Activated CD4-positive, alpha-beta T cell treated with anti-CD3 and anti-CD28 coated beads, Interleukin-2, amount 10 ng/mL, durations not matched to agents 7 days and 5 days (primary cell): ENCODE measurements around the gene REPIN1. TPM values are rescaled to one million over a fixed set of nuclear protein-coding genes. Genes with fewer than 3 reads are reported as not detected.

Source experiments
- CTCF ChIA-PET: fragments of 350-600 bp; sonication (Branson Sonifier 250); formaldehyde crosslinking; loops from one replicate; lab custom pipeline; 2021; ENCODE audit warnings: antibody characterized with exemption; lab: Charles Lee
- POLR2A ChIA-PET: fragments of 350-600 bp; sonication (Branson Sonifier 250); formaldehyde crosslinking; loops from one replicate; lab custom pipeline; 2021; ENCODE audit warnings: antibody characterized with exemption; lab: Charles Lee
- DNase-seq: peaks from one replicate; pipeline ENCODE4 v3.0.0-alpha.2; 2020
- H3K27ac Mint-ChIP-seq: one replicate; pipeline ENCODE4 v1.8.0; 2021; ENCODE audit warnings: mild to moderate bottlenecking, moderate library complexity, mixed read lengths
- H3K27me3 Mint-ChIP-seq: one replicate; pipeline ENCODE4 v1.8.0; 2021; ENCODE audit warnings: mixed read lengths
- H3K36me3 Mint-ChIP-seq: one replicate; pipeline ENCODE4 v1.8.0; 2021; ENCODE audit warnings: low read depth, mixed read lengths
- H3K4me1 Mint-ChIP-seq: one replicate; pipeline ENCODE4 v1.8.0; 2021; ENCODE audit warnings: mixed read lengths
- H3K4me3 Mint-ChIP-seq: one replicate; pipeline ENCODE4 v1.8.0; 2021; ENCODE audit warnings: mild to moderate bottlenecking, moderate library complexity, mixed read lengths
- H3K9me3 Mint-ChIP-seq: one replicate; pipeline ENCODE4 v1.8.0; 2021; ENCODE audit warnings: mixed read lengths
- total RNA-seq, 2 experiments: library from RNA; stranded (reverse); gene quantifications; one replicate each; pipeline ENCODE4 v1.2.3, GENCODE V29; 2021

Gene REPIN1
- total RNA-seq, 2 experiments from 2014 or later, result 45.1 to 54.6 TPM

DNA sequence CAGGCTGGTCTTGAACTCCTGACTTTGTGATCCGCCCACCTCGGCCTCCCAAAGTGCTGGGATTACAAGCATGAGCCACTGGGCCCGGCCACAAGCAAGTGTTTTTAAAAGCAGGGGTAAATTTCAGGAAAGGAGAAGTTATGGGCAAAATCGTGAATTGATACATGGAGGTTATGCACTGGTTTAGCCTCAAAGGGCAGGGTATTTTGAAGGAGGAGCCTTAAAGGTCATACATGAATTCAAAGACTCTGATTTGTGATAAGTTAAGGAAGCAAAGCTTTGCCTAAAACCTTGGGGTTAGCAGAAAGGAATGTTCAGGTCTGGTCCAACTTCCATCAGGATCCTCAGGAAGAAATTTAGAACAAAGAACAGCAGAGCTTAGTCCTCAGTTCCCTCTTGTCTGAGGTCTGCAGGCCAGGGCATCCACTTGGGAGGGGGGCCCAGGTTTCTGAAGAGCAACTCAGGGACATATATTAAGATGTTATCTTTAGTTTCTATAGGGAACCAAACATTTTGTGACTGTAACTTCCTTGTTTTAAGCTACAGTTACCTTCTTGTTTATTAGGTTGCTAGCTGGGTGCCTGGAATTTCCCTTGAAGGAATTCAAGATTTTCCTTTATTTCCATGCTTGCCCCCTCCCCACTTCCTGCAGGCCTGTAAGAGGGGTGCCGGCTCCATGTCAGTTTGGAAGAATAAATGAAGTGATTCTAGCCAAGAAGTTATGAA lies 2.8 kb upstream of the REPIN1 start:
- Mint-ChIP-seq H3K4me1 (peaks cover 47% of the 10 kb centered on the region), H3K27ac (no peak overlapping the region), H3K9me3 (no peaks in the 10 kb centered on the region), H3K4me3 (no peak overlapping the region), H3K27me3 (no peaks in the 10 kb centered on the region), H3K36me3 (peaks cover under 1% of the 10 kb centered on the region)
- POLR2A ChIA-PET, result no interaction called here
- CTCF ChIA-PET, result interaction anchor here (0.7 to 3.0 kb wide), 4 partner anchors 8 to 17 kb away, joined by 3 to 13 read pairs (median 5); no protein-coding TSS in a partner anchor
- DNase-seq, result no peak

DNA sequence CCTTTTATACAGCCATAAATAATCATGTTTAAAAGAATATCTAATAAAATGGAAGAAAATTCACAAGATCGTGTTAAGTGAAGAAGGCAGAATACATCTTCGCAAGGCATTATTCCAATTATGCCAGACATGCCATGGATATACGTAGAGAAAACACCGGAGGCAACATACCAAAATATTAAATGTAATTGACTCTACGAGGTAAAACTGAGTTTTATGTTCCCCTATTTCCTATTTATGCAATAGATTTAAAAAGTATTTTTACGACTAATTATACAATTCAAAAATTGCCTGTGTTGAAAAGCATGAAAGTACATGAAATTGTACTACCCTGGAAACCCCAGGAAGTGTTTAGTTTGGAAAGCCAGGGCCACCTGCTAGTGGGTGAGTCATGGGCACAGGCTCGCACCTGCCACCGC lies 936 bp upstream of the REPIN1 start:
- ChIA-PET CTCF (interaction anchor here (0.9 to 3.0 kb wide), 4 partner anchors 10 to 661 kb away, joined by 3 to 13 read pairs (median 9); partner anchors contain the start of gene ABCB8), POLR2A (no interaction called here)
- H3K9me3 Mint-ChIP-seq, result no peaks in the 10 kb centered on the region
- no peaks in the 10 kb centered on the region for H3K27me3 Mint-ChIP-seq
- no peak for DNase-seq
- H3K4me3 Mint-ChIP-seq, result peak overlapping the region; percentile 83
- H3K4me1 Mint-ChIP-seq, result peaks cover 49% of the 10 kb centered on the region
- peaks cover 5% of the 10 kb centered on the region for H3K36me3 Mint-ChIP-seq
- H3K27ac Mint-ChIP-seq, result peak overlapping the region; percentile 91

DNA sequence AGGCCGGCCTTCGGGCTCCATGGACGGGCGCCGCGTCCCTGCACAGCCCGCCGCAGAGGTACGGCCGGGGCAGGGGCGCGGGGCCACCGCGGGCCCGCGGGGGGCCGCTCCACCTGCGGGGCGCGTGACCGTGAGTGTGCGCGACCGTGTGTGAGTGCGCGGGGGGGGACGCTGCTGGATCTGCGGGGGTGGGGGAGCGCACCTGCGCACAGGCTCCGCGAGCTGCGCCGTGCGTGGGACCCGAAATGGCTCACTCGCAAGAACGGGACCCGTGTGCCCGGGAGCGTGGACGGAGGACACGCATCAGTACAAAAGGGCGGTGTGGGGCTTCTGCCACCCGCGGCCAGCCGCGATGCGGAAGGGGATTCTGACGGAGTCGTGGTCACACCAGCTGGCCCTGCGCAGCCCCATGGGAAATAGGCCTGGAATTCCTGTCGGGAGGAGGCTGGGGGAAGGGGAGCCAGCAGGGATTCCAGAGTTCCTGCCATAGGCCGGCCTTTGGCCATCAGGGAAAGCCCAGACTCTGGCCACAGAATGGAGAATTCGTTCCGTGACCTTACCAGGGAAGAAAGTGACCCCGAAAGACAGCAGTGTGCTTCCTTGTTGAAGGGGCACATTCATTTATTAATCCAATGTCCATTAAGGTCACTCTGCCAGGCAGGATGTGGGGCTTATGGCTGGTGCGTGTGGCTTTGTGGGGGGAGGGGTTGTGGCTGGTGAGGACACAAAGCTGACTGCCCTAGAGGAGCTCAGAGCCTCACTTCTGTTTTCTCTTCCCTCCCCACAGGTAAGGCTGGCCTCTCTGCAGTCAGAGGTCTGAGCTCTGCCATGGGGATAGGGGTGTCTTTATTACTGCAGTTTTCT lies 494 bp downstream of the REPIN1 start:
- Mint-ChIP-seq H3K4me1 (peaks cover 48% of the 10 kb centered on the region), H3K4me3 (peak overlapping the region; percentile 97), H3K9me3 (no peaks in the 10 kb centered on the region), H3K36me3 (peaks cover 10% of the 10 kb centered on the region), H3K27me3 (no peaks in the 10 kb centered on the region), H3K27ac (peak overlapping the region; percentile 96)
- CTCF ChIA-PET, result interaction anchor here (0.7 to 2.5 kb wide), 5 partner anchors 9 to 64 kb away, joined by 3 to 12 read pairs (median 5); no protein-coding TSS in a partner anchor
- POLR2A ChIA-PET, result no interaction called here
- peak; percentile 44 for DNase-seq

DNA sequence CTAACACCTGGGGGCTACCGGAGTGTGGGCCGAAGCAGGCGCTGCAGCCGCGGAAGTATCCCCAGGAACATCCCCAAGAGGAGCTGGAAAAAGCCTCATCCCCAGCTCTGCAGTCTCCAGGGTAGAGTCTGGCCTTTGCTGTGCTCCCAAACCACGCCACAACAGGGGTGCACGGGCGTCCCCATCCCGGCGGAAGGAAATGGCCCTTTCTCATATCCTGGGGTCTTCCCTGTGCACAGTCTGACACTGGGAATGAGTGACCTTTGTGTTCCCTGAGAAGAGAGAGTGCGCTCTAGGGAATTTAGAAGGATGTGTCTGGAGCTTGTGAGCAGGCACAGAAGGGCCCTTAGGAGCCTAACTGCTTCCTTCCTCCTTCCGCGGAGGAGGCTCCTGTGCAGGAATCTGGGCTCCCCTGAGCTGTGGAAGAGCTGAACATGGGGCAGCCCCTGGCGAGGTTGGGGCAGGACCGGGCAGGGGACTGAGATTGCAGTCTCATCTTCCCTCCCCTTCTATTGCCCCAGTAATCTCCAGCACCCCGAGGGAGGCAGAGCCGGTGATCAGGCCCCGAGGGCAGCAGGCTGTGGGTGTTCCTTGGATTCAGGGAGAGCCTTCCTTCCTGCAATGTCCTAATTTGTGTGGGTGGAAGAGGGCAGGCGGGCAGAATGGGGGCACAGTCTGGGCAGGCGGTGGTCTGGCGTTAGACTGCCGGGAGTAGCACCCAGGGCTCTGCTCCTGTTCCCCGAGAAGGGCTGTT lies 1.3 kb downstream of the REPIN1 start:
- CTCF ChIA-PET, result interaction anchor here (1.0 to 2.5 kb wide), 6 partner anchors 8 to 53 kb away, joined by 3 to 12 read pairs (median 4); a partner anchor contains a TSS
- Mint-ChIP-seq H3K36me3 (peaks cover 10% of the 10 kb centered on the region), H3K27ac (peak overlapping the region; percentile 96), H3K4me3 (peak overlapping the region; percentile 97), H3K9me3 (no peaks in the 10 kb centered on the region), H3K27me3 (no peaks in the 10 kb centered on the region), H3K4me1 (peaks cover 52% of the 10 kb centered on the region)
- POLR2A ChIA-PET, result no interaction called here
- DNase-seq, result no peak

GRCh38 chr7:150370612-150371071 lies 2.0 kb downstream of the REPIN1 start:
- peak overlapping the region; percentile 25 for H3K27ac Mint-ChIP-seq
- DNase-seq, result no peak
- ChIA-PET CTCF (interaction anchor here (1.0 to 2.5 kb wide), 5 partner anchors 15 to 54 kb away, joined by 3 to 7 read pairs (median 5); a partner anchor contains a TSS), POLR2A (no interaction called here)
- H3K27me3 Mint-ChIP-seq, result no peaks in the 10 kb centered on the region
- H3K4me3 Mint-ChIP-seq, result peak overlapping the region; percentile 97
- peaks cover 51% of the 10 kb centered on the region for H3K4me1 Mint-ChIP-seq
- H3K9me3 Mint-ChIP-seq, result no peaks in the 10 kb centered on the region
- H3K36me3 Mint-ChIP-seq, result peaks cover 10% of the 10 kb centered on the region

DNA sequence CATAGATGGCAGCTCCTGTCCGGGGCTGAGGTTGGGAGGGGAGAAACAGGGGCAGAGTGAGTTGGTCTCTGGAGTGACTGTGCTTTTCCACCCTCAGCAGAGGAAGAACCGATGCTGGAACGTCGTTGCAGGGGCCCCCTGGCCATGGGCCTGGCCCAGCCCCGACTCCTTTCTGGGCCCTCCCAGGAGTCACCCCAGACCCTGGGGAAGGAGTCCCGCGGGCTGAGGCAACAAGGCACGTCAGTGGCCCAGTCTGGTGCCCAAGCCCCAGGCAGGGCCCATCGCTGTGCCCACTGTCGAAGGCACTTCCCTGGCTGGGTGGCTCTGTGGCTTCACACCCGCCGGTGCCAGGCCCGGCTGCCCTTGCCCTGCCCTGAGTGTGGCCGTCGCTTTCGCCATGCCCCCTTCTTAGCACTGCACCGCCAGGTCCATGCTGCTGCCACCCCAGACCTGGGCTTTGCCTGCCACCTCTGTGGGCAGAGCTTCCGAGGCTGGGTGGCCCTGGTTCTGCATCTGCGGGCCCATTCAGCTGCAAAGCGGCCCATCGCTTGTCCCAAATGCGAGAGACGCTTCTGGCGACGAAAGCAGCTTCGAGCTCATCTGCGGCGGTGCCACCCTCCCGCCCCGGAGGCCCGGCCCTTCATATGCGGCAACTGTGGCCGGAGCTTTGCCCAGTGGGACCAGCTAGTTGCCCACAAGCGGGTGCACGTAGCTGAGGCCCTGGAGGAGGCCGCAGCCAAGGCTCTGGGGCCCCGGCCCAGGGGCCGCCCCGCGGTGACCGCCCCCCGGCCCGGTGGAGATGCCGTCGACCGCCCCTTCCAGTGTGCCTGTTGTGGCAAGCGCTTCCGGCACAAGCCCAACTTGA lies 2.7 kb downstream of the REPIN1 start:
- no peak overlapping the region for H3K4me3 Mint-ChIP-seq
- peaks cover 51% of the 10 kb centered on the region for H3K4me1 Mint-ChIP-seq
- ChIA-PET CTCF (interaction anchor here (1.5 to 2.5 kb wide), 3 partner anchors 14 to 55 kb away, joined by 5 to 7 read pairs (median 6); no protein-coding TSS in a partner anchor), POLR2A (no interaction called here)
- peaks cover 10% of the 10 kb centered on the region for H3K36me3 Mint-ChIP-seq
- H3K27ac Mint-ChIP-seq, result no peak overlapping the region
- no peak for DNase-seq
- no peaks in the 10 kb centered on the region for H3K27me3 Mint-ChIP-seq
- no peaks in the 10 kb centered on the region for H3K9me3 Mint-ChIP-seq

- no peak overlapping the region for H3K27ac Mint-ChIP-seq
- no peaks in the 10 kb centered on the region for H3K9me3 Mint-ChIP-seq
- POLR2A ChIA-PET, result no interaction called here
- H3K4me1 Mint-ChIP-seq, result peaks cover 54% of the 10 kb centered on the region
- CTCF ChIA-PET, result interaction anchor here (1.7 kb wide), 1 partner anchor 14 kb away, joined by 7 read pairs; no protein-coding TSS in a partner anchor
- DNase-seq, result no peak
- no peak overlapping the region for H3K4me3 Mint-ChIP-seq
- H3K27me3 Mint-ChIP-seq, result no peaks in the 10 kb centered on the region
- H3K36me3 Mint-ChIP-seq, result peaks cover 10% of the 10 kb centered on the region
These were observed 3.3 kb downstream of the REPIN1 start for GRCh38 chr7:150371996-150372270.

DNA sequence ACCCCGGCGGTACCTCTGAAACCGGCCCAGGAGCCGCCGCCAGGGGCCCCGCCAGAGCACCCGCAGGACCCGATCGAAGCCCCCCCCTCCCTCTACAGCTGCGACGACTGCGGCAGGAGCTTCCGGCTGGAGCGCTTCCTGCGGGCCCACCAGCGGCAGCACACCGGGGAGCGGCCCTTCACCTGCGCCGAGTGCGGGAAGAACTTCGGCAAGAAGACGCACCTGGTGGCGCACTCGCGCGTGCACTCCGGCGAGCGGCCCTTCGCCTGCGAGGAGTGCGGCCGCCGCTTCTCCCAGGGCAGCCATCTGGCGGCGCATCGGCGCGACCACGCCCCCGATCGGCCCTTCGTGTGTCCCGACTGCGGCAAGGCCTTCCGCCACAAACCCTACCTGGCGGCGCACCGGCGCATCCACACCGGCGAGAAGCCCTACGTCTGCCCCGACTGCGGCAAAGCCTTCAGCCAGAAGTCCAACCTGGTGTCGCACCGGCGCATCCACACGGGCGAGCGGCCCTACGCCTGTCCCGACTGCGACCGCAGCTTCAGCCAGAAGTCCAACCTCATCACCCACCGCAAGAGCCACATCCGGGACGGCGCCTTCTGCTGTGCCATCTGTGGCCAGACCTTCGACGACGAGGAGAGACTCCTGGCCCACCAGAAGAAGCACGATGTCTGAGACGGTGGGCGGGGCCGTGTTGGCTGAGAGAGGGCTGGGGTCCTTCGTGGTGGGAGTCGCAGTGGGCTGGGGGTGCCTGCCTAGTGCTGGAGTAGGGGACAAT lies 3.8 kb downstream of the REPIN1 start:
- CTCF ChIA-PET, result interaction anchor here (1.7 kb wide), 1 partner anchor 13 kb away, joined by 7 read pairs; no protein-coding TSS in a partner anchor

DNA sequence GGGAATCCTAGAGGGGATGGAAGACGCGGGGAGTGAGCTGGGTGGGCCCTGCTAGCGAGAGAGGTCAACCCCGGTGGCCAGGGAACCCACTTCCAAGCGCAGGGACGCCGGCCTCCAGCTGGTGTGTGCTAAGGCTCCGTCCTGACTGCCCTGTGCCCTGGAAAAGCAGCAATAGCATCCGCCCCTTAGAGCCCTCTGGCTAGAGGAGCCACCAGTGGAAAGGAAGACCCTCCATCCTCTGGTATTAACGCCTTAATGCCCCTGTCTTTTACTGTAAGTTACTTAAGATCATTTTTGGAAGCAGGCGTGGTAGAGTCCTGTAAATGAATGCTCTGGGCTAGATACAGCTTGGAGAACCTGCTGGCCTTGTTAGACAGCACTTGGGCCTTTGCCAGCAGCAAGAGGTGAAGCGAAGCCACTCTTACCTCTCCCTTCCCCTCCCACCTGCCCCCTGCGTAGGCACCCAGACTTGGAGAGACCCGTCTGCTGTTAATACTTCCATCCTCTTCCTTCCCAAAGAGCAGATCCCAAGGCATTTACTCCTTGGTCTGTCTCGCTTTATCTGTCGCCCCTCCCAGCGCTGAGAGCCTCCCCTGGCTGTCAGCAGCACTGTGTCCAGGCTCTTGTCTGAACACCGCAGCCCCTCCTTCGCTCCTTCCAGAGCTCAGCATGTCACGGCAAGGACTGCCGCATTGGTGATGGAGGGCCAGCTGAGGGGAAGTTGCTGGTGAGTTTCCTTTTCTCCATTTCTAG lies 4.6 kb downstream of the REPIN1 start:
- peaks cover 10% of the 10 kb centered on the region for H3K36me3 Mint-ChIP-seq
- no peak overlapping the region for H3K4me3 Mint-ChIP-seq
- ChIA-PET CTCF (interaction anchor here (0.9 to 1.1 kb wide), 4 partner anchors 23 to 52 kb away, joined by 3 to 4 read pairs (median 3); no protein-coding TSS in a partner anchor), POLR2A (no interaction called here)
- H3K9me3 Mint-ChIP-seq, result no peaks in the 10 kb centered on the region
- H3K27me3 Mint-ChIP-seq, result no peaks in the 10 kb centered on the region
- no peak for DNase-seq
- peaks cover 57% of the 10 kb centered on the region for H3K4me1 Mint-ChIP-seq
- no peak overlapping the region for H3K27ac Mint-ChIP-seq

More for the DNA sequence above, 3.8 kb downstream of the REPIN1 start:
- no peak overlapping the region for H3K4me3 Mint-ChIP-seq
- DNase-seq, result no peak
- peaks cover 55% of the 10 kb centered on the region for H3K4me1 Mint-ChIP-seq
- POLR2A ChIA-PET, result no interaction called here
- peaks cover 10% of the 10 kb centered on the region for H3K36me3 Mint-ChIP-seq
- no peaks in the 10 kb centered on the region for H3K9me3 Mint-ChIP-seq
- no peaks in the 10 kb centered on the region for H3K27me3 Mint-ChIP-seq
- no peak overlapping the region for H3K27ac Mint-ChIP-seq

DNA sequence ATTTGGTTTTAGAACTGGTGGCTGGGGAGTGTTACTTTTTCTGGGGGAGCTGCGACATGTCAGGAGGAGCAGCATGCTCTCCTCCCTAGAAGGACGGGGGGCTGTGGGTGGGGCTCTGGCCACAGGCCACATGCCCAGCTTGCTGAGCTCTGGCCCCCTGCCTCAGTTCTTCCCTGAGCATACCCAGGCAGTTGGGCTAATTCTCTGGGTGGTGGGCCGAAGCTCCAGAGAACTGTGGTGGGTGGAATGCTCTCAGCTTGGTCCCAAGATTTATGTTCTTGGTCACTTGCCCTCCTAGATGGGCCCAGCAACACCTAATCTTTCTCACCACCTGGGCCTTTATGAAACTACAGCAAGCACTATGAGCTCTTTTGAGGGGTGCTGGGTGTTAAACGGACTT lies 5.4 kb downstream of the REPIN1 start:
- H3K27me3 Mint-ChIP-seq, result no peaks in the 10 kb centered on the region
- no peaks in the 10 kb centered on the region for H3K9me3 Mint-ChIP-seq
- peaks cover 58% of the 10 kb centered on the region for H3K4me1 Mint-ChIP-seq
- CTCF ChIA-PET, result interaction anchor here (0.5 to 1.7 kb wide), 8 partner anchors 8 to 534 kb away, joined by 3 to 5 read pairs (median 3); no protein-coding TSS in a partner anchor
- no peak overlapping the region for H3K4me3 Mint-ChIP-seq
- POLR2A ChIA-PET, result no interaction called here
- H3K27ac Mint-ChIP-seq, result no peak overlapping the region
- no peak for DNase-seq
- peaks cover 10% of the 10 kb centered on the region for H3K36me3 Mint-ChIP-seq
